VCaP (cell line): Measurements from ENCODE around the gene ANKRD66.

Experiments
- H3K27ac ChIP-seq: fragments of 450-650 bp; 2 replicates; pipeline ENCODE4 v1.5.1; 2017
- TF ChIP-seq, protein P1 (sequence below): fragments of 450-650 bp; conservative IDR thresholded peaks from 2 replicates; pipeline ENCODE4 v1.5.1; 2017; ENCODE audit warnings: mild to moderate bottlenecking, moderate library complexity

Gene ANKRD66

DNA sequence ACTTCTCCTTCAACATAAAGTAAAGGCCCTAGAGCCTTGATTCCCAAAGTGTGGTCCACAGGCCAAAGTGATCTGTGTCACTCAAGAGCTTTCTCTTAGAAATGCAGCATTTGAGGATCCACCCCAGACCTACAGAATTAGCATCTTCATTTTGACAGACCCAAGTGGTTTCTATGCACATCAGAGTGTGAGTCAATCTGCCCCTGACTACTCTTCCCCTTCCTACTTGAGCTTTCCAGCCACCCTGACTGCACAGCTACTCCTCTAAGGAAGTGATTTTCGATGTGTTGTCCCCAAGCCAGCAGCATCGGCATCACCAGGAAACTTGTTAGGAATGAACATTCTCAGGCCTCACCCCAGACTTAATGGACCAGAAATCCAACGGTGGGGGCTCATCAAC lies 49.1 kb downstream of the ANKRD66 start:
- H3K27ac ChIP-seq, result no peak overlapping the region
- TF ChIP-seq, protein P1, sequence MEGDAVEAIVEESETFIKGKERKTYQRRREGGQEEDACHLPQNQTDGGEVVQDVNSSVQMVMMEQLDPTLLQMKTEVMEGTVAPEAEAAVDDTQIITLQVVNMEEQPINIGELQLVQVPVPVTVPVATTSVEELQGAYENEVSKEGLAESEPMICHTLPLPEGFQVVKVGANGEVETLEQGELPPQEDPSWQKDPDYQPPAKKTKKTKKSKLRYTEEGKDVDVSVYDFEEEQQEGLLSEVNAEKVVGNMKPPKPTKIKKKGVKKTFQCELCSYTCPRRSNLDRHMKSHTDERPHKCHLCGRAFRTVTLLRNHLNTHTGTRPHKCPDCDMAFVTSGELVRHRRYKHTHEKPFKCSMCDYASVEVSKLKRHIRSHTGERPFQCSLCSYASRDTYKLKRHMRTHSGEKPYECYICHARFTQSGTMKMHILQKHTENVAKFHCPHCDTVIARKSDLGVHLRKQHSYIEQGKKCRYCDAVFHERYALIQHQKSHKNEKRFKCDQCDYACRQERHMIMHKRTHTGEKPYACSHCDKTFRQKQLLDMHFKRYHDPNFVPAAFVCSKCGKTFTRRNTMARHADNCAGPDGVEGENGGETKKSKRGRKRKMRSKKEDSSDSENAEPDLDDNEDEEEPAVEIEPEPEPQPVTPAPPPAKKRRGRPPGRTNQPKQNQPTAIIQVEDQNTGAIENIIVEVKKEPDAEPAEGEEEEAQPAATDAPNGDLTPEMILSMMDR, result no peak

DNA sequence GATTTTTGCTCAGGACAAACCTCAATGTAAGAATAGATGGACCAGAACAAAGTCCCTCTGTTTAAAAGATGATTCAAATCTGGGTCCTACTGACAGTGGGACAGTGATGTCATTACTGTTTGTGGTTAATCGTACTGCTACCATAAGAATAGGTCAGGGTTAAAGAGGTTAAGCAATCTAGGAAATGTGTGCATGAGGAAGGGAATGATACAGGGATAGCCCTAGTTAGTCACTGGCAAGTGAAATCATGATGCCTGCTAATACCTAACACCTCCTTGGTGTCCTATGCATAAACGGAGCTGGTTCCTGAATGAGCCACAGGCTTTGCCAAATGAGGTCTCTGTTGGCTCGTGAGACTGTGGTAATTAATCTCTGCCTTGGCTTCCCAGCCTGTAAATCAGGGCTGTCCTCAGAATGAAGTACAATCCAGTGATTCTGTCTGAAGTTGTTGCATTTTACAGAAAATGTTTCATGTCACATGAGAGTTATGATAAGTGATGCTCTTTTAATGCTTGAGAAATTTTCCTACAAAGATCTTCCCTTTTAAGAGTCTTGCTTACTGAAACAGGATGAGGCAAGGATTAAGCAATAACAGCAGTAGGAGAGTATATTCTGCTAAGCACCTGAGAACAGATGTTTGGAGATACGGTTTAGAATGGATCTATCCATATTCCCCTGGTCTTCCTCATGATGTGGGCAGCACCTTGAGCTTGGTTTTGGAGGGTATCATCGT lies 50.3 kb downstream of the ANKRD66 start:
- no peak overlapping the region for H3K27ac ChIP-seq
- TF ChIP-seq, protein P1, result no peak

DNA sequence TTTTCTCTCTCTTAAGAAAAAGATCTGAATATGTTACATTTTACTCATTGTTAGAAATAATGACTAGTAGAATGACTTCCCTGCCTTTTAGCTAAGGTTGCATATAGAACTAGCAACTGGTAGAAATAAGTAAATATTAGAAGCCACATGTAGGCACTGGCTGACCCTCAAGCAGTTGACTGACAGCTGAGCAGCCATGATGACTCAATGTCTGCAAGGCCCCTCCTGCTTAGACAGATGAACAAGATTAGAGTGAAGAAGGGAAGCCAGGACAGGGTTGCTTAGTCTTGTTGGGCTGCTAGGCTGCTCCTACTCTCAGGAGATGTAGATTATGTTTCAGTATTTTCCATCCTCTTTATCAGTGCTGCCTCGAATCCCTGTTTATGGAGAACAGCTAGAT lies 52.9 kb downstream of the ANKRD66 start:
- H3K27ac ChIP-seq, result no peak overlapping the region
- TF ChIP-seq, protein P1, result no peak

DNA sequence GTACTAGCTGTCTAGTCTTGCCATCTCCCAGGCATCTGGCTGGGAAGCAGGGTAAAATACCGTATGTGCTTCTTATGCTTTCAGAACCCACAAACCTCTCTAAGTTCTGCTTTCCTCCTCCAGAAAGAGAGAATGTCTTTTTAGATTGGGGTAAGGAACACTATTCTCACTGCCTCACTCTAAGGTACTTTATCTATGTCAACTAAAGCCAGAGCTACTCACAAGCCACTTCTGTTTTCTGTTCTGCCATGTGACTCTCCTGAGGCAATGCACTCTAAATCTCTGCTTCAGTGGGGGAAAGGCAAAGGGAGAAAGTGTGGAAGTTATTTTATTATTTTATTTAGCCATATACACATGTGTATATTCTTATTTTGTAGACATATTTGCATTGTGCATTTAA lies 62.1 kb downstream of the ANKRD66 start:
- TF ChIP-seq, protein P1, result no peak
- no peak overlapping the region for H3K27ac ChIP-seq
